Activated B cell treated with CpG ODN at 0.5 μM for 24 hours (primary cell): ENCODE data around the gene PRSS8. TPM values are rescaled to one million over a fixed set of nuclear protein-coding genes. Genes with fewer than 3 reads are reported as not detected.

Experiments
- ATAC-seq: fragments of 200-7000 bp; cut with Tn5 transposase; one replicate; pipeline ENCODE4 v1.10.0; 2021; ENCODE audit warnings: low read depth, mild to moderate bottlenecking, moderate library complexity
- CTCF ChIA-PET: fragments of 350-600 bp; sonication (Branson Sonifier 250); formaldehyde crosslinking; loops from one replicate; lab custom pipeline; 2021; ENCODE audit warnings: antibody characterized with exemption; lab: Charles Lee
- POLR2A ChIA-PET: fragments of 350-600 bp; sonication (Branson Sonifier 250); formaldehyde crosslinking; loops from one replicate; lab custom pipeline; 2021; ENCODE audit warnings: antibody characterized with exemption; lab: Charles Lee
- DNase-seq: peaks from one replicate; pipeline ENCODE4 v3.0.0; 2022
- H3K27ac Mint-ChIP-seq: one replicate; pipeline ENCODE4 v1.8.0; 2020; ENCODE audit warnings: mixed read lengths
- H3K27me3 Mint-ChIP-seq: one replicate; pipeline ENCODE4 v1.8.0; 2021; ENCODE audit warnings: mixed read lengths
- H3K36me3 Mint-ChIP-seq: one replicate; pipeline ENCODE4 v1.8.0; 2021; ENCODE audit warnings: low read depth, mixed read lengths
- H3K4me1 Mint-ChIP-seq: one replicate; pipeline ENCODE4 v1.8.0; 2021; ENCODE audit warnings: mixed read lengths
- H3K4me3 Mint-ChIP-seq: one replicate; pipeline ENCODE4 v1.8.0; 2020; ENCODE audit warnings: mild to moderate bottlenecking, mixed read lengths
- H3K9me3 Mint-ChIP-seq: one replicate; pipeline ENCODE4 v1.8.0; 2020; ENCODE audit warnings: mixed read lengths
- intact Hi-C: fragments of 100-400 bp; cut with micrococcal nuclease; formaldehyde crosslinking; loops from one replicate; pipeline ENCODE4 v1.15.1; 2024
- total RNA-seq: library from RNA; stranded (reverse); gene quantifications from 2 replicates; pipeline ENCODE4 v1.2.3, GENCODE V29; 2022
- TF ChIP-seq, protein P1 (sequence below): fragments of 200-600 bp; IDR thresholded peaks from one replicate; pipeline ENCODE4 v1.8.0; 2022; ENCODE audit warnings: antibody characterized with exemption, mild to moderate bottlenecking

The PRSS8 gene
- total RNA-seq, 1 donor from 2014 or later, result not detected

DNA sequence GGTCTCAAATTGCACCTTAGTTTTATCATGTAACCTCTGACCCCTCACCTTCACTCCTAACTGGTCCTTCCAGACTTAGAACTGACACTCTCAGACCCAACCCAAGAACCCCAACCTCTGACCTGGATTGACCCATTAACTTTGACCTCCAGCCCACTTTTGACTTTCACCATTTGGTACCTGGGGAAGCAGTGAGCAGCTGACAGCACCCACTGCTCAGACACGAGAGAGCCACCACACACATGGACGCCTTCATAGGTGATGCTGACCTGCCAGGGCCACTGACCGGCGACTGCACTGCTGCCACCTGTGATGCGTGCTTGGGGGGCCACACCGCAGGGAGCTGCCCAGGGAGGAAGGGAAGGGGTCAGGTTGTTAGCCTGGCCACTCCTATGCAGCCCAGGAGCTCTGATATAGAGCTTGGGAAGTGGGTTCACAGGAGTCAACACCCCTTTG is 2.5 kb downstream of the PRSS8 start:
- Mint-ChIP-seq H3K9me3 (no peaks in the 10 kb centered on the region), H3K36me3 (peaks cover 50% of the 10 kb centered on the region), H3K27ac (no peak overlapping the region), H3K27me3 (no peaks in the 10 kb centered on the region), H3K4me1 (no peaks in the 10 kb centered on the region), H3K4me3 (no peak overlapping the region)
- DNase-seq, result no peak
- POLR2A ChIA-PET, result no interaction called here
- ATAC-seq, result no peak
- CTCF ChIA-PET, result no interaction called here
- TF ChIP-seq, protein P1, sequence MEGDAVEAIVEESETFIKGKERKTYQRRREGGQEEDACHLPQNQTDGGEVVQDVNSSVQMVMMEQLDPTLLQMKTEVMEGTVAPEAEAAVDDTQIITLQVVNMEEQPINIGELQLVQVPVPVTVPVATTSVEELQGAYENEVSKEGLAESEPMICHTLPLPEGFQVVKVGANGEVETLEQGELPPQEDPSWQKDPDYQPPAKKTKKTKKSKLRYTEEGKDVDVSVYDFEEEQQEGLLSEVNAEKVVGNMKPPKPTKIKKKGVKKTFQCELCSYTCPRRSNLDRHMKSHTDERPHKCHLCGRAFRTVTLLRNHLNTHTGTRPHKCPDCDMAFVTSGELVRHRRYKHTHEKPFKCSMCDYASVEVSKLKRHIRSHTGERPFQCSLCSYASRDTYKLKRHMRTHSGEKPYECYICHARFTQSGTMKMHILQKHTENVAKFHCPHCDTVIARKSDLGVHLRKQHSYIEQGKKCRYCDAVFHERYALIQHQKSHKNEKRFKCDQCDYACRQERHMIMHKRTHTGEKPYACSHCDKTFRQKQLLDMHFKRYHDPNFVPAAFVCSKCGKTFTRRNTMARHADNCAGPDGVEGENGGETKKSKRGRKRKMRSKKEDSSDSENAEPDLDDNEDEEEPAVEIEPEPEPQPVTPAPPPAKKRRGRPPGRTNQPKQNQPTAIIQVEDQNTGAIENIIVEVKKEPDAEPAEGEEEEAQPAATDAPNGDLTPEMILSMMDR, result no peak
- intact Hi-C loops, result no loop called here

GRCh38 chr16:31132303-31132979 is 3.1 kb downstream of the PRSS8 start:
- no peaks in the 10 kb centered on the region for H3K9me3 Mint-ChIP-seq
- no peak for ATAC-seq

GRCh38 chr16:31131841-31132271 is 3.7 kb downstream of the PRSS8 start:
- ChIA-PET POLR2A (interaction anchor here (0.8 kb wide), 1 partner anchor 14 kb away, joined by 3 read pairs; the partner anchor contains the start of gene KAT8), CTCF (no interaction called here)
- Mint-ChIP-seq H3K27ac (no peak overlapping the region), H3K4me1 (no peaks in the 10 kb centered on the region), H3K9me3 (no peaks in the 10 kb centered on the region), H3K27me3 (no peaks in the 10 kb centered on the region), H3K36me3 (peaks cover 63% of the 10 kb centered on the region), H3K4me3 (no peak overlapping the region)
- no peak for ATAC-seq
- intact Hi-C loops, result no loop called here
- TF ChIP-seq, protein P1, result no peak
- no peak for DNase-seq

More at GRCh38 chr16:31132303-31132979, 3.1 kb downstream of the PRSS8 start:
- POLR2A ChIA-PET, result interaction anchor here (0.8 kb wide), 1 partner anchor 15 kb away, joined by 3 read pairs; the partner anchor contains the start of gene KAT8
- H3K27ac Mint-ChIP-seq, result no peak overlapping the region
- intact Hi-C loops, result no loop called here
- no peaks in the 10 kb centered on the region for H3K4me1 Mint-ChIP-seq
- CTCF ChIA-PET, result no interaction called here
- no peak overlapping the region for H3K4me3 Mint-ChIP-seq
- TF ChIP-seq, protein P1, result no peak
- peaks cover 57% of the 10 kb centered on the region for H3K36me3 Mint-ChIP-seq
- DNase-seq, result no peak
- no peaks in the 10 kb centered on the region for H3K27me3 Mint-ChIP-seq

- Mint-ChIP-seq H3K9me3 (no peaks in the 10 kb centered on the region), H3K27ac (no peak overlapping the region), H3K4me1 (no peaks in the 10 kb centered on the region), H3K27me3 (no peaks in the 10 kb centered on the region), H3K36me3 (peaks cover 64% of the 10 kb centered on the region), H3K4me3 (no peak overlapping the region)
- CTCF ChIA-PET, result no interaction called here
- intact Hi-C loops, result no loop called here
- POLR2A ChIA-PET, result interaction anchor here (0.8 kb wide), 1 partner anchor 14 kb away, joined by 3 read pairs; the partner anchor contains the start of gene KAT8
- TF ChIP-seq, protein P1, result no peak
- ATAC-seq (no peak), DNase-seq (no peak)
Measured at GRCh38 chr16:31131416-31131815, 4.1 kb downstream of the PRSS8 start.

DNA sequence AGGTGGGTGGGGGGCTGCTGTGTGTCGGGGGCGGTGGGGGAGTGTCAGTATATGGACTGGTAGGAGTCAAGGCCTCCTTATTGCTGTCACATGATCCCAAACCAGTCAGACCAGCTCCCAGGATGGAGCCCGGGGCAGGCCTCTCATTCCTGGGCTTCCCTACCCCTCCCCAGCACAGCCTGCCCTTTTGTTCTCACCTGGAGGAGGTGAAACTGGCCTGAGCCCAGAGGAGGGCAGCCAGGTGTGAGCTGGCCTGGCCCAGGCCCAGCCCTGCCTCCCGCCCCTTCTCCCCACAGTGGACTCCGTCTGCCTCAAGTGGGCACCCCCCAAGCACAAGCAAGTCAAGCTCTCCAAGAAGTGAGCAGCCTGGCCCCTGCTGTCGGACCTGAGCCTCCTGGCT is 4.6 kb downstream of the PRSS8 start:
- CTCF ChIA-PET, result no interaction called here
- POLR2A ChIA-PET, result interaction anchor here (1.7 to 2.3 kb wide), 2 partner anchors 11 to 13 kb away, joined by 10 to 16 read pairs; partner anchors contain the start of gene KAT8
- intact Hi-C loops, result no loop called here
- Mint-ChIP-seq H3K4me1 (no peaks in the 10 kb centered on the region), H3K9me3 (no peaks in the 10 kb centered on the region), H3K27me3 (no peaks in the 10 kb centered on the region), H3K27ac (no peak overlapping the region), H3K36me3 (peaks cover 69% of the 10 kb centered on the region), H3K4me3 (no peak overlapping the region)
- DNase-seq (no peak), ATAC-seq (no peak)
- TF ChIP-seq, protein P1, result no peak
